GM10248 (cell line): ENCODE results near the gene FMN2.

Source experiments
- CTCF ChIA-PET: fragments of 300-600 bp; sonication (Branson Sonifier 250); formaldehyde crosslinking; extraction: SDS; loops from one replicate; lab custom pipeline; 2021; ENCODE audit warnings: antibody characterized with exemption; lab: Yijun Ruan, JAX
- POLR2A ChIA-PET: fragments of 350-650 bp; sonication (Branson Sonifier 250); formaldehyde crosslinking; extraction: SDS; loops from one replicate; lab custom pipeline; 2020; ENCODE audit warnings: antibody characterized with exemption; lab: Yijun Ruan, JAX
- DNase-seq: peaks from one replicate; pipeline ENCODE4 v3.0.0; 2012; ENCODE audit errors: extremely low spot score
- TF ChIP-seq, protein P1 (sequence below): IDR thresholded peaks from 2 replicates; pipeline ENCODE4 v1.5.1; 2012; ENCODE audit warnings: mild to moderate bottlenecking, low read depth; ENCODE audit errors: extremely low read depth, missing control alignments, control extremely low read depth

FMN2 gene

DNA sequence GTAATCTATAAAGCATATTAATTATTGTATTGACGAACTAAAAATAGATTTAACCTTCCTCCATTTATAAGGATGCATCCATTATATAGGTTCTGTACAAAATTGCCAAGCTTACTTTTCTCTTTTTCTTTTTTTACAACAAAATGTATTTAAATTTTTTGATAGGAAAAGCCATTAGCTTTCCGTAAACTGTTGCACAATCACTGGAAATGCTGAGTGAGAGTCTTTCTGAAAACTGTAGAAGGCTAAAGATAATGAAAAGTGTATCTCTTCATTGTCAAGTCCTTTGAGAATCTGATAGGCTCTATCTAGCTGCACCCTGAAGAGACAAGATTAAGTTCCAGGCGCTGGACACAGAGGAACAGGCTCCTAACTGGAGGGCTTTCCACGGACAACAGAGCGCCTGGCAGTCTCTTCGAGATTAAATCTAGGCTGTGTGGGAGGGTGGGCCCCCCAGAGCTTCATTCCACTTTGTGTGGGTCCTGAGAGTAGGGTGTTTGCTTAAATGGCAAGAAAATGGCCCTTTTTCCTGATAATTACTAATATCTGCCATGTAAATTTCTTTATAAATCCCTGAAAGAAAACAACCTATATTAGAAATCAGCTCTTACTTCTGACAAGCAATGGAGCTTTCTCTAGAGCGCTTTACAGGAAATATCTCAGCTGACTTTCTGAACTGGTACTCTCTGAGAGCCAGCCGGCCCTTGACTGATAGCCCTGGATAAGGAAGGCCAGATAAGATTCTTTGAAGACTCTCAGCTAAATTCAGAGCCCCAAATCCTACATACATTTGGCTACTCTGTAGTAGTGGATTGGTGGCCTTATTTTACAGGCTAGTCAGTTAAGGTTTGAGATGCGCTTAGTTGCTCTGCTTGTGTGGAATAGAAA, 108.3 kb downstream of the FMN2 start:
- no peak for DNase-seq
- ChIA-PET CTCF (interaction anchor here (1.5 to 3.0 kb wide), 2 partner anchors 11 to 31 kb away, joined by 3 to 13 read pairs; no protein-coding TSS in a partner anchor), POLR2A (no interaction called here)
- TF ChIP-seq, protein P1, sequence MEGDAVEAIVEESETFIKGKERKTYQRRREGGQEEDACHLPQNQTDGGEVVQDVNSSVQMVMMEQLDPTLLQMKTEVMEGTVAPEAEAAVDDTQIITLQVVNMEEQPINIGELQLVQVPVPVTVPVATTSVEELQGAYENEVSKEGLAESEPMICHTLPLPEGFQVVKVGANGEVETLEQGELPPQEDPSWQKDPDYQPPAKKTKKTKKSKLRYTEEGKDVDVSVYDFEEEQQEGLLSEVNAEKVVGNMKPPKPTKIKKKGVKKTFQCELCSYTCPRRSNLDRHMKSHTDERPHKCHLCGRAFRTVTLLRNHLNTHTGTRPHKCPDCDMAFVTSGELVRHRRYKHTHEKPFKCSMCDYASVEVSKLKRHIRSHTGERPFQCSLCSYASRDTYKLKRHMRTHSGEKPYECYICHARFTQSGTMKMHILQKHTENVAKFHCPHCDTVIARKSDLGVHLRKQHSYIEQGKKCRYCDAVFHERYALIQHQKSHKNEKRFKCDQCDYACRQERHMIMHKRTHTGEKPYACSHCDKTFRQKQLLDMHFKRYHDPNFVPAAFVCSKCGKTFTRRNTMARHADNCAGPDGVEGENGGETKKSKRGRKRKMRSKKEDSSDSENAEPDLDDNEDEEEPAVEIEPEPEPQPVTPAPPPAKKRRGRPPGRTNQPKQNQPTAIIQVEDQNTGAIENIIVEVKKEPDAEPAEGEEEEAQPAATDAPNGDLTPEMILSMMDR: no peak

DNA sequence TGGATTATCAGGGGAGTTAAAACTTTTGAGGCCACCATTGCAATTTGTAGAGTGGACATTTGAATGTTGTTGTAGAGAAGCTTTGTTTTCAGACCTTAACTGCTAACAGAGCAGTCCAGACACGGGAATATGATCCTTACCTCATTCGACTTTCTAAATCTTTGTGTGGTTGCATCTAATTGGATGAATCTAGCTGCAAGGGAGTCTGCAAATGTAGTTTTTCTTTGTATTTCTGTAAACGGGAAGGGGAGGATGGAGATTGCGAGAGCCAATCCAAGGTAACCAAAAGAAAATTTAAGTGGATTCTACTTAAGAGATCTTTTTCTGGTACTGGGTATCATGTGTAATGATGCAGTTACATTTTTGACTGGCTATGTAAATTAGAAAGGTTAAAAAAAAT, 110.2 kb downstream of the FMN2 start:
- ChIA-PET POLR2A (no interaction called here), CTCF (interaction anchor here (1.8 kb wide), 1 partner anchor 13 kb away, joined by 5 read pairs; no protein-coding TSS in a partner anchor)
- no peak for DNase-seq
- TF ChIP-seq, protein P1: no peak

DNA sequence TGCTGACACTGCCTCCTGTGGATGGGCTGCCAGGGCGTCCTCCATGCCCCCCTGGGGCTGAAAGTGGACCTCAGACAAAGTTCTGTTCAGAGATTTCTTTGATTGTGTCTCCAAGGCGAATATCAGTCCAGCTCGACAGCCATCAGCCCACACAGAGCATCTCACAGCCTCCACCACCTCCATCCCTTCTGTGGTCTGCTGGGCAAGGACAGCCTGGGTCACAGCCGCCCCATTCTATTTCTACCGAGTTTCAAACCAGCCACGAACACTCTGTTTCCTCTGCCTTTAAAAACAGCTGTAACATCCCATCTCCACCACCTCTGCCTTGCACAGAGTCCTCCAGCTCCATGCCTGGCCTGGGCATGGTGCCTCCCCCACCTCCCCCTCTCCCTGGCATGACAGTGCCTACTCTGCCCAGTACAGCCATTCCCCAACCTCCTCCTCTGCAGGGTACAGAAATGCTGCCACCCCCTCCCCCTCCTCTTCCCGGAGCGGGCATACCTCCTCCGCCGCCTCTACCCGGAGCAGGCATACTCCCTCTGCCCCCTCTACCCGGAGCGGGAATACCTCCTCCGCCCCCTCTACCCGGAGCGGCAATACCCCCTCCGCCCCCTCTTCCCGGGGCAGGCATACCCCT, 115.5 kb downstream of the FMN2 start:
- ChIA-PET CTCF (no interaction called here), POLR2A (no interaction called here)
- TF ChIP-seq, protein P1: no peak
- DNase-seq: no peak

DNA sequence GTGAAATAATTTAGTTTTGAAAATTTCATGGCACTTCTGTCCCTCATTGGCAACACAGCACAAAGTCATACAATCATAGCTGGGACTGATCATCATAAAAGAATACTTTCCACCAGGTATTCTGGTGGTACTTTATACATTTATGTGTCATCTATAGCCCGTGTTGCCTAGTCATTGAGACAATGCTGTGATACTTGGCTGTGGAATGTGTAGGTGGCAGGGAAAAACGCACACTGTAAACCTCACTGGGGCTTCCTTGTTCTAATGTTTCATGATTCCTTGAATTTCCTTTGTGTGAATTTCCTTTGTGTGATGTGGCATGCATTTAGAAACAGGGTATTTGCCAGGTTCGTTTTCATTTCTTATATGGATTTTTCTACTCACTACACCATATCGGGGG, 118.3 kb downstream of the FMN2 start:
- TF ChIP-seq, protein P1: no peak
- ChIA-PET POLR2A (no interaction called here), CTCF (no interaction called here)
- DNase-seq: no peak

DNA sequence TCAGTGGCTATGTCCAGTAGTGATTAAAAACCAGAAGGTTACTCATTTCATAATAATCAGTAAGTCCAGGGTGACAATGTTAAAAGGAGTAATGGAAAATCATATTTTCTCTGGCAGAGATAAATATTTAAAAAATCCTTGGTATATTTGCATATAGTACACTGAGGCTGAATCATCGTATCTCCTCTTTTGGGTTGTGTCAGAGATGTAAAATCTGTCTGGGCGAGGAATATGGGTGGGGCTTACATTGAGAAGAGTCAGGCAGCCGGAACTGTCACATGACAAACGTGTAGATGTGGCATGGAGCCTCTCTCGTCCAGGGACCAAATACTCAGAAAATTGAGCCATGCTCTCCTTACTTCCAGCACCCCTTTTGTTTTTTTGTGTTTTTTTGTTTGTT, 120.9 kb downstream of the FMN2 start:
- CTCF ChIA-PET: interaction anchor here (2.4 kb wide), 1 partner anchor 23 kb away, joined by 5 read pairs; no protein-coding TSS in a partner anchor
- no peak for DNase-seq
- POLR2A ChIA-PET: no interaction called here
- TF ChIP-seq, protein P1: no peak

DNA sequence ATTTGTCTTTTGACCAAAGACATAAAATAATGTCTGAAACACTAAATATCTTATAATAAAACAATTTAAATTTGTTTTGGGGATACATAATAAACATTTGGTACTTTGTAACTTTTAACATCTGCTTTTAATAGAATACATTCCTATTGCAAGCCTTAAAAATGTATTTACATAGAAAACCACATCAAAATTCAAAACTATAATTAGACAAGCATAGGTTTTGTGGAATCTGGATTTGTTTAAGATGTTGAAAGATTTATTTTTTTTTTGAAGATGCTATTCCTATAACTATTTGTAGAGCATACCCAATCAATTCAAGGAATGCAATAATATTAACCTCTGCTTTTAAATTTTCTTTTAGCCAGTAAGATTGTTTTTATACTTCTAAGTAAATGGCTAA, 125.7 kb downstream of the FMN2 start:
- POLR2A ChIA-PET: no interaction called here
- CTCF ChIA-PET: no interaction called here
- TF ChIP-seq, protein P1: no peak
- DNase-seq: no peak
